PC-9 (cell line): ENCODE results near the gene SMCO3.

Source experiments
- EZH2 ChIP-seq: fragments of 200-600 bp; sonication (generic); IDR thresholded peaks from 2 replicates; pipeline ENCODE4 v1.8.0; 2017; ENCODE audit warnings: antibody characterized with exemption, low read depth
- TF ChIP-seq, protein P1 (sequence below): fragments of 200-600 bp; sonication (generic); conservative IDR thresholded peaks from 2 replicates; pipeline ENCODE4 v1.6.1; 2017; ENCODE audit warnings: mixed run types, antibody characterized with exemption, mild to moderate bottlenecking, moderate library complexity

DNA sequence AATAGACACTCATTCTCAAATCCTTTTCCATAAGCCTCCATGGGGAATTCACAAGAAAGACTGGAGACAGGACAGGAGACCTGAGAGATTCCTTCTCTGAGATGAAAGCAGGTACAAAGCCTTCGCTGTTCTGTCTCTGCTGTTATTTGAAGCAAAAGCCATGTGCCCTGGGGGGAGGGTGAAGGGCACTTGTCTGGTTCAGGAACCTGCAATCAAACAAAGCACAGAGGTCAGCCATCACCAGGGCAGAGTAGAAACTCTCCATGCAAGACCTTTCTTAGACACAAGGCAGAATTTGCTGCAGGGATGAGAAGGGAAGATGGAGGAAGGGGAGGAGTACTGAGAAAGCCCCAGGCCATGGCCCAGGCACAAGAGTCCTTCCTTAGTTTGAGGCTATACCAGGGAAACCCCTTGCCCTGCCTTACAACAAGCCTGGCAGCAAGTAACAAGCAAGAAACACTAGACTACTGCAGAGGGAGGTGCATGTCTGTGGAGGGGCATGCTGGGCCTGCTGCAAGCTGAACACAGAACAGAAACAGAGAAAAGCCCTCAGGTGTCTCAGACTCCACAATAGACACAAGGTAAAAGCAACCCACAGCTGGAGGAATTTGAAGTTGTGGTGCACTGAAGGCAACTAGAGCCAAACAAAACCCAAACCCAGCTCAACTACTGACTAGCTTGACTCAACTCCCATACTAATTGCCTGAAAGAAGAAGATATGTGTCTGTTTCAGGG lies 37.1 kb upstream of the SMCO3 start:
- TF ChIP-seq, protein P1, sequence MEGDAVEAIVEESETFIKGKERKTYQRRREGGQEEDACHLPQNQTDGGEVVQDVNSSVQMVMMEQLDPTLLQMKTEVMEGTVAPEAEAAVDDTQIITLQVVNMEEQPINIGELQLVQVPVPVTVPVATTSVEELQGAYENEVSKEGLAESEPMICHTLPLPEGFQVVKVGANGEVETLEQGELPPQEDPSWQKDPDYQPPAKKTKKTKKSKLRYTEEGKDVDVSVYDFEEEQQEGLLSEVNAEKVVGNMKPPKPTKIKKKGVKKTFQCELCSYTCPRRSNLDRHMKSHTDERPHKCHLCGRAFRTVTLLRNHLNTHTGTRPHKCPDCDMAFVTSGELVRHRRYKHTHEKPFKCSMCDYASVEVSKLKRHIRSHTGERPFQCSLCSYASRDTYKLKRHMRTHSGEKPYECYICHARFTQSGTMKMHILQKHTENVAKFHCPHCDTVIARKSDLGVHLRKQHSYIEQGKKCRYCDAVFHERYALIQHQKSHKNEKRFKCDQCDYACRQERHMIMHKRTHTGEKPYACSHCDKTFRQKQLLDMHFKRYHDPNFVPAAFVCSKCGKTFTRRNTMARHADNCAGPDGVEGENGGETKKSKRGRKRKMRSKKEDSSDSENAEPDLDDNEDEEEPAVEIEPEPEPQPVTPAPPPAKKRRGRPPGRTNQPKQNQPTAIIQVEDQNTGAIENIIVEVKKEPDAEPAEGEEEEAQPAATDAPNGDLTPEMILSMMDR = no peak
- no peak for TF ChIP-seq EZH2
